B cell (primary cell): ENCODE data around the gene NOL11. TPM values are rescaled to one million over a fixed set of nuclear protein-coding genes. Genes with fewer than 3 reads are reported as not detected.

Experiments
- ATAC-seq: fragments of 200-7000 bp; cut with Tn5 transposase; one replicate; pipeline ENCODE4 v1.10.0; 2021; ENCODE audit warnings: low read depth, mild to moderate bottlenecking, moderate number of reproducible peaks, moderate library complexity
- CTCF ChIA-PET: fragments of 350-600 bp; sonication (Branson Sonifier 250); formaldehyde crosslinking; loops from one replicate; lab custom pipeline; 2021; ENCODE audit warnings: antibody characterized with exemption, inconsistent platforms; lab: Charles Lee
- POLR2A ChIA-PET: fragments of 350-600 bp; sonication (Branson Sonifier 250); formaldehyde crosslinking; loops from one replicate; lab custom pipeline; 2021; ENCODE audit warnings: antibody characterized with exemption; lab: Charles Lee
- DNase-seq: peaks from one replicate; pipeline ENCODE4 v3.0.0; 2013
- H2AFZ ChIP-seq: 2 replicates; pipeline ENCODE4 v1.6.1; 2012; ENCODE audit warnings: mild to moderate bottlenecking, low read depth, low read length; ENCODE audit not compliant: insufficient read depth, poor library complexity, severe bottlenecking
- H3K27ac ChIP-seq, 2 donors: 1 replicate in 1 of 2; 2 replicates in 1 of 2; pipeline ENCODE4 v1.5.1; 2012 to 2013; ENCODE audit warnings: low read length in 2 of 2, mild to moderate bottlenecking in 2 of 2, moderate library complexity in 1 of 2
- H3K27me3 ChIP-seq, 4 experiments: fragments of 200-600 bp in 1 of 4; sonication (generic) in 1 of 4; replicated peaks in 1 of 4; 1 replicate in 2 of 4; 2 replicates in 2 of 4; pipeline versions ENCODE4 v1.6.1 to v1.7.0; 2013 to 2016; ENCODE audit warnings: low read length in 3 of 4, mild to moderate bottlenecking in 2 of 4, mixed read lengths in 1 of 4, moderate library complexity in 1 of 4; ENCODE audit not compliant: insufficient read depth in 4 of 4, control insufficient read depth in 3 of 4; ENCODE audit errors: control extremely low read depth in 1 of 4
- H3K36me3 ChIP-seq, 2 experiments: replicated peaks in 1 of 2; 1 replicate in 1 of 2; 2 replicates in 1 of 2; pipeline versions ENCODE4 v1.6.1 to v1.7.1; 2013; ENCODE audit warnings: low read length in 1 of 2; ENCODE audit not compliant: insufficient read depth in 2 of 2, control insufficient read depth in 1 of 2; ENCODE audit errors: control extremely low read depth in 1 of 2, extremely low read depth in 1 of 2
- H3K4me1 ChIP-seq, 2 donors: fragments of 200-600 bp in 1 of 2; sonication (generic) in 1 of 2; 1 replicate in 1 of 2; 2 replicates in 1 of 2; pipeline versions ENCODE4 v1.5.1 to v1.6.1; 2013 to 2017; ENCODE audit warnings: low read length in 2 of 2; ENCODE audit not compliant: control insufficient read depth in 2 of 2, insufficient read depth in 2 of 2
- H3K4me2 ChIP-seq: replicated peaks from 2 replicates; pipeline ENCODE3; 2012; ENCODE audit warnings: mild to moderate bottlenecking, low read depth, low read length; ENCODE audit not compliant: poor library complexity, severe bottlenecking
- H3K4me3 ChIP-seq, 5 experiments: fragments of 200-600 bp in 1 of 5; sonication (generic) in 1 of 5; 1 replicate in 3 of 5; 2 replicates in 2 of 5; pipeline versions ENCODE4 v1.5.1 to v1.7.0; 2011 to 2016; ENCODE audit warnings: low read length in 4 of 5, mild to moderate bottlenecking in 4 of 5, low read depth in 2 of 5, control low read depth in 1 of 5, moderate library complexity in 1 of 5; ENCODE audit not compliant: insufficient read depth in 1 of 5; ENCODE audit errors: control extremely low read depth in 1 of 5, extremely low read depth in 1 of 5
- H3K79me2 ChIP-seq: fragments of 200-600 bp; sonication (generic); one replicate; pipeline ENCODE4 v1.6.0; 2016; ENCODE audit warnings: low read length; ENCODE audit not compliant: control insufficient read depth, insufficient read depth
- H3K9ac ChIP-seq: fragments of 200-600 bp; sonication (generic); 2 replicates; pipeline ENCODE4 v1.6.1; 2017; ENCODE audit warnings: mild to moderate bottlenecking, low read length, moderate library complexity
- H3K9me3 ChIP-seq, 3 donors: one replicate each; pipeline versions ENCODE4 v1.6.1 to v1.7.1; 2013; ENCODE audit warnings: low read length in 2 of 3; ENCODE audit not compliant: control insufficient read depth in 2 of 3, insufficient read depth in 1 of 3; ENCODE audit errors: control extremely low read depth in 1 of 3
- H4K20me1 ChIP-seq: 2 replicates; pipeline ENCODE4 v1.6.0; 2012; ENCODE audit warnings: mild to moderate bottlenecking, low read length; ENCODE audit not compliant: insufficient read depth, control insufficient read depth, poor library complexity, severe bottlenecking
- H3K27ac Mint-ChIP-seq: one replicate; pipeline ENCODE4 v1.8.0; 2021; ENCODE audit warnings: mixed read lengths
- H3K27me3 Mint-ChIP-seq: one replicate; pipeline ENCODE4 v1.8.0; 2021; ENCODE audit warnings: mixed read lengths
- H3K4me1 Mint-ChIP-seq: one replicate; pipeline ENCODE4 v1.8.0; 2021; ENCODE audit warnings: mixed read lengths
- H3K4me3 Mint-ChIP-seq: one replicate; pipeline ENCODE4 v1.8.0; 2021; ENCODE audit warnings: mixed read lengths
- H3K9me3 Mint-ChIP-seq: one replicate; pipeline ENCODE4 v1.8.0; 2022; ENCODE audit warnings: mixed read lengths; ENCODE audit not compliant: insufficient read depth
- CTCF ChIP-seq: fragments of 200-600 bp; IDR thresholded peaks from one replicate; pipeline ENCODE4 v1.8.0; 2022; ENCODE audit warnings: antibody characterized with exemption, mild to moderate bottlenecking
- EZH2 ChIP-seq: IDR thresholded peaks from 2 replicates; pipeline ENCODE4 v1.6.1; 2012; ENCODE audit warnings: borderline replicate concordance, low read depth, mild to moderate bottlenecking, moderate library complexity, low read length; ENCODE audit not compliant: insufficient read depth, poor library complexity, severe bottlenecking
- WGBS: methylation state at CpG from one replicate; pipeline ENCODE4 v1.1.5; 2013; ENCODE audit warnings: missing lambda C conversion rate; ENCODE audit not compliant: insufficient coverage; 5-methylcytosine and 5-hydroxymethylcytosine counted together
- intact Hi-C: fragments of 100-400 bp; cut with micrococcal nuclease; formaldehyde crosslinking; loops from one replicate; pipeline ENCODE4 v1.10.0; 2022
- polyA plus RNA-seq: library from polyadenylated mRNA; depleted of rRNA; stranded (reverse); fragments of >200 nt; gene quantifications from 2 replicates; pipeline ENCODE4 v1.2.3, GENCODE V29; 2012
- total RNA-seq, 2 donors: library from RNA; stranded (reverse); fragments of 120-200 nt in 1 of 2; gene quantifications; 1 replicate in 1 of 2; 2 replicates in 1 of 2; pipeline versions ENCODE4 v1.2.3 to v1.2.4, GENCODE V29; 2013 to 2022

The NOL11 gene
- total and polyA plus RNA-seq, 2 donors (not counting 1 experiment from before 2014, with no cell fraction given): 20.3 to 59.1 TPM

DNA sequence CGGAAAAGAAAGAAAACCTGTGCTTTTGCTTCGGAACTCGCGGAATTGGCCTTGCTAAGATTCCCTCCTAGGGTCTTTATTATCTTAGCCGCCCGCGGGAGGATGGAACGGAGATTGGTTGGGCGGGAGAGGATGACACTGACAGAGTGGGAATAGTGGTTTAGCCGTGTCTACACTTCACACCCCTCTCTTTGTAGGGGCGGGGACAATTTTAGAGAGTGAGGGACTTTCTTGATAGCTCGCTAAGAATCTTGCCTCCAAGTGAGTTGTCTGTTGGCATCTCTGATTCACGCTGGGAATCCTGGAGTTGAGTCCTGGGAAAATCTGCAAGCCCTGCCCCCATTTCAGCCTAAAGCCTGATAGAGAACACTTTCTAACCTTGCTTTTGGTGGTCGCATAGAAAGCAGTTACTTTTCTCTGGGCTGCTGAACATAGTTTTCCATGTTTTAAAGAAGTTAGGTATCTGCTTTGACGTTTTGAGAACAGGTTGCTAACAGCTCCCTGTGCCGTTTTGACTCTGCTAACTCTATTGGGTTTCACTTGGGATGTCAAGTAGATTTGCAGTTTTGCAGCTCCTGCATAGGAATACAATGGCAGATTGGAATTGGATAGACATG, 697 bp downstream of the NOL11 start:
- H3K79me2 ChIP-seq: peaks cover 32% of the 10 kb centered on the region
- peaks cover 0 to 3% (median 0%) of the 10 kb centered on the region in 3 donors for H3K9me3 ChIP-seq
- peaks cover 0 to 30% of the 10 kb centered on the region in 2 experiments for H3K36me3 ChIP-seq
- ChIA-PET CTCF (interaction anchor here (0.7 to 2.5 kb wide), 5 partner anchors 36 to 343 kb away, joined by 3 to 11 read pairs (median 3); no protein-coding TSS in a partner anchor), POLR2A (interaction anchor here (0.5 to 1.6 kb wide), 5 partner anchors 107 to 739 kb away, joined by 3 to 7 read pairs (median 4); partner anchors contain the start of genes BPTF and WIPI1)
- peak overlapping the region; percentile 89 for H3K4me2 ChIP-seq
- intact Hi-C loops: loop anchor here (5.0 to 10.0 kb wide), 2 partner anchors 344 to 519 kb away; partner anchors contain the start of gene PITPNC1
- no peaks in the 10 kb centered on the region for H3K9me3 Mint-ChIP-seq
- peak overlapping the region; percentile 75 to 97 for H3K27ac ChIP-seq
- no peaks in the 10 kb centered on the region for H3K27me3 ChIP-seq
- peak overlapping the region; percentile 70 to 97 (median 91) for H3K4me3 ChIP-seq
- ATAC-seq (no peak), DNase-seq (no peak)
- H2AFZ ChIP-seq: peak overlapping the region; percentile 96
- peaks cover 20% of the 10 kb centered on the region for H3K4me1 Mint-ChIP-seq
- 0% methylated on average over 8 of the region's 16 CpGs for WGBS
- H3K9ac ChIP-seq: peak overlapping the region; percentile 98
- H3K27me3 Mint-ChIP-seq: no peaks in the 10 kb centered on the region
- TF ChIP-seq EZH2: no peak
- no peak for TF ChIP-seq CTCF
- H4K20me1 ChIP-seq: no peaks in the 10 kb centered on the region
- peaks cover 18 to 21% of the 10 kb centered on the region in 2 donors for H3K4me1 ChIP-seq
- peak overlapping the region; percentile 97 for H3K27ac Mint-ChIP-seq
- H3K4me3 Mint-ChIP-seq: peak overlapping the region; percentile 98

DNA sequence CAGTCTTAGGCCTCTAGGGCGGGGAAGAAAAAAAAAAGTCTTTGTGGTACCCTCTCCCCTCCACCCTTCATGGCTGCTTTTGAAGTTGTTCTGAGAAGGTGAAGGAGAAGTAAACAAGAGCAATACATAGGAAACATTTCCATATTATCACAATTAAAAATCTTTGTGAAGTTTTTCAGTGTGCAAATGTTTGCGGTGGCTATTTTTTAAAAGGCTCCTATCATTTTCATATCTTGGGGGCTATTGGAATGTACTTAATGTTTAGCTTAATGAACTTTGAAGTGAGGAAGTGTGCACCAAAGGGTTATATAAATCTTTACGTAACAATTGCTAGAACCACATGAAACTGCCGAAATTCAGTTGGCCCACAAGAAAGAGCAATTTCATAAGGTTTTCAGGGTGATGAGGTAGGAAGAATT, 7.6 kb downstream of the NOL11 start:
- Histone ChIP-seq H3K4me1 (no peaks in the 10 kb centered on the region), H3K27me3 (no peaks in the 10 kb centered on the region), H2AFZ (no peak overlapping the region), H3K4me3 (no peak overlapping the region), H3K9ac (no peak overlapping the region), H4K20me1 (no peaks in the 10 kb centered on the region), H3K27ac (no peak overlapping the region), H3K9me3 (peaks cover 0 to 4% (median 0%) of the 10 kb centered on the region in 3 donors), H3K79me2 (peaks cover 36% of the 10 kb centered on the region), H3K36me3 (peaks cover 9 to 83% of the 10 kb centered on the region in 2 experiments), H3K4me2 (no peak overlapping the region)
- intact Hi-C loops: no loop called here
- H3K27me3 Mint-ChIP-seq: no peaks in the 10 kb centered on the region
- ATAC-seq: no peak
- H3K4me1 Mint-ChIP-seq: no peaks in the 10 kb centered on the region
- POLR2A ChIA-PET: no interaction called here
- DNase-seq: no peak
- CTCF ChIA-PET: no interaction called here
- TF ChIP-seq CTCF: no peak
- no peak for TF ChIP-seq EZH2
- no CpG with 5 or more reads among the region's 4 CpGs for WGBS
- H3K27ac Mint-ChIP-seq: no peak overlapping the region
- no peak overlapping the region for H3K4me3 Mint-ChIP-seq
- no peaks in the 10 kb centered on the region for H3K9me3 Mint-ChIP-seq
